ENCODE measurements around the gene ATP12A. TPM values are rescaled to one million over a fixed set of nuclear protein-coding genes. Genes with fewer than 3 reads are reported as not detected.

ATP12A gene
- not detected in 3 replicates for total RNA-seq
- long read RNA-seq = 0 reads

- TF ChIP-seq, protein P1, sequence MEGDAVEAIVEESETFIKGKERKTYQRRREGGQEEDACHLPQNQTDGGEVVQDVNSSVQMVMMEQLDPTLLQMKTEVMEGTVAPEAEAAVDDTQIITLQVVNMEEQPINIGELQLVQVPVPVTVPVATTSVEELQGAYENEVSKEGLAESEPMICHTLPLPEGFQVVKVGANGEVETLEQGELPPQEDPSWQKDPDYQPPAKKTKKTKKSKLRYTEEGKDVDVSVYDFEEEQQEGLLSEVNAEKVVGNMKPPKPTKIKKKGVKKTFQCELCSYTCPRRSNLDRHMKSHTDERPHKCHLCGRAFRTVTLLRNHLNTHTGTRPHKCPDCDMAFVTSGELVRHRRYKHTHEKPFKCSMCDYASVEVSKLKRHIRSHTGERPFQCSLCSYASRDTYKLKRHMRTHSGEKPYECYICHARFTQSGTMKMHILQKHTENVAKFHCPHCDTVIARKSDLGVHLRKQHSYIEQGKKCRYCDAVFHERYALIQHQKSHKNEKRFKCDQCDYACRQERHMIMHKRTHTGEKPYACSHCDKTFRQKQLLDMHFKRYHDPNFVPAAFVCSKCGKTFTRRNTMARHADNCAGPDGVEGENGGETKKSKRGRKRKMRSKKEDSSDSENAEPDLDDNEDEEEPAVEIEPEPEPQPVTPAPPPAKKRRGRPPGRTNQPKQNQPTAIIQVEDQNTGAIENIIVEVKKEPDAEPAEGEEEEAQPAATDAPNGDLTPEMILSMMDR (IDR thresholded peaks at IDR 0.05) = peak; percentile 43
These were observed at the start of gene ATP12A for GRCh38 chr13:24680258-24680920. TSS of gene ATP12A (plus strand) at chr13:24680408. CDS start at chr13:24680744, 336 bp downstream.

GRCh38 chr13:24630851-24631620 is 49.2 kb upstream of the ATP12A start:
- H3K27ac Mint-ChIP-seq (ENCODE audit: unreplicated experiment) = no peak overlapping the region

More at GRCh38 chr13:24680258-24680920, at the start of gene ATP12A:
- no peak within 1 kb of the TSS for H3K27ac Mint-ChIP-seq (ENCODE audit: unreplicated experiment)
- peaks cover 35% of the 10 kb centered on the region for H3K27me3 Mint-ChIP-seq (ENCODE audit: low read depth)
- no peaks in the 10 kb centered on the region for H3K9me3 Mint-ChIP-seq (ENCODE audit: low read depth)
- peaks cover 15% of the 10 kb centered on the region for H3K4me1 Mint-ChIP-seq (ENCODE audit: low read depth)
- no peaks in the 10 kb centered on the region for H3K36me3 Mint-ChIP-seq (ENCODE audit: low read depth)
- peak within 1 kb of the TSS; percentile 29 for H3K4me3 Mint-ChIP-seq (ENCODE audit: unreplicated experiment)
- no peak for DNase-seq (ENCODE audit: low spot score)

GRCh38 chr13:24631922-24632321 is 48.3 kb upstream of the ATP12A start:
- no peaks in the 10 kb centered on the region for H3K9me3 Mint-ChIP-seq (ENCODE audit: low read depth)
- peaks cover 2% of the 10 kb centered on the region for H3K27me3 Mint-ChIP-seq (ENCODE audit: low read depth)
- H3K4me3 Mint-ChIP-seq (ENCODE audit: unreplicated experiment) = no peak overlapping the region
- no peaks in the 10 kb centered on the region for H3K36me3 Mint-ChIP-seq (ENCODE audit: low read depth)
- no peak overlapping the region for H3K27ac Mint-ChIP-seq (ENCODE audit: unreplicated experiment)
- H3K4me1 Mint-ChIP-seq (ENCODE audit: low read depth) = no peaks in the 10 kb centered on the region
- DNase-seq (ENCODE audit: low spot score) = no peak
- TF ChIP-seq, protein P1 (IDR thresholded peaks at IDR 0.05) = no peak

More at GRCh38 chr13:24630851-24631620, 49.2 kb upstream of the ATP12A start:
- DNase-seq (ENCODE audit: low spot score) = no peak
- Mint-ChIP-seq H3K27me3 (ENCODE audit: low read depth) (peaks cover 2% of the 10 kb centered on the region), H3K9me3 (ENCODE audit: low read depth) (no peaks in the 10 kb centered on the region), H3K4me1 (ENCODE audit: low read depth) (no peaks in the 10 kb centered on the region), H3K4me3 (ENCODE audit: unreplicated experiment) (no peak overlapping the region), H3K36me3 (ENCODE audit: low read depth) (no peaks in the 10 kb centered on the region)
- TF ChIP-seq, protein P1 (IDR thresholded peaks at IDR 0.05) = no peak

- DNase-seq (ENCODE audit: low spot score) = no peak
- H3K27ac Mint-ChIP-seq (ENCODE audit: unreplicated experiment) = no peak overlapping the region
- H3K4me3 Mint-ChIP-seq (ENCODE audit: unreplicated experiment) = no peak overlapping the region
- no peaks in the 10 kb centered on the region for H3K9me3 Mint-ChIP-seq (ENCODE audit: low read depth)
- TF ChIP-seq, protein P1 (IDR thresholded peaks at IDR 0.05) = no peak
- H3K36me3 Mint-ChIP-seq (ENCODE audit: low read depth) = no peaks in the 10 kb centered on the region
- peaks cover 2% of the 10 kb centered on the region for H3K27me3 Mint-ChIP-seq (ENCODE audit: low read depth)
- H3K4me1 Mint-ChIP-seq (ENCODE audit: low read depth) = no peaks in the 10 kb centered on the region
These were observed 47.7 kb upstream of the ATP12A start for GRCh38 chr13:24632382-24633121.

GRCh38 chr13:24636776-24637175 is 43.4 kb upstream of the ATP12A start:
- Mint-ChIP-seq H3K4me1 (ENCODE audit: low read depth) (no peaks in the 10 kb centered on the region), H3K4me3 (ENCODE audit: unreplicated experiment) (no peak overlapping the region), H3K27me3 (ENCODE audit: low read depth) (no peaks in the 10 kb centered on the region), H3K9me3 (ENCODE audit: low read depth) (no peaks in the 10 kb centered on the region), H3K27ac (ENCODE audit: unreplicated experiment) (no peak overlapping the region), H3K36me3 (ENCODE audit: low read depth) (no peaks in the 10 kb centered on the region)
- TF ChIP-seq, protein P1 (IDR thresholded peaks at IDR 0.05) = no peak
- no peak for DNase-seq (ENCODE audit: low spot score)

Measured in chondrocyte (in vitro differentiated cells).